Mesothelial cell of epicardium (in vitro differentiated cells): Measurements from ENCODE around the gene ONECUT1. TPM values are rescaled to one million over a fixed set of nuclear protein-coding genes. Genes with fewer than 3 reads are reported as not detected.

ENCODE experiments used
- DNase-seq, 2 experiments: peaks; one replicate each; pipeline ENCODE4 v3.0.0; 2021; ENCODE audit warnings: low spot score in 2 of 2; ENCODE audit not compliant: unreplicated experiment in 2 of 2
- H3K27ac Mint-ChIP-seq: 2 replicates; pipeline ENCODE4 v1.8.0; 2021; ENCODE audit warnings: mixed read lengths
- H3K27me3 Mint-ChIP-seq: 2 replicates; pipeline ENCODE4 v1.8.0; 2021; ENCODE audit warnings: low read depth, mixed read lengths
- H3K36me3 Mint-ChIP-seq: 2 replicates; pipeline ENCODE4 v1.8.0; 2021; ENCODE audit warnings: mixed read lengths
- H3K4me1 Mint-ChIP-seq: 2 replicates; pipeline ENCODE4 v1.8.0; 2021; ENCODE audit warnings: mixed read lengths
- H3K4me3 Mint-ChIP-seq: 2 replicates; pipeline ENCODE4 v1.8.0; 2021; ENCODE audit warnings: mild to moderate bottlenecking, moderate library complexity, mixed read lengths
- H3K9me3 Mint-ChIP-seq: 2 replicates; pipeline ENCODE4 v1.8.0; 2021; ENCODE audit warnings: mixed read lengths
- CTCF ChIP-seq: fragments of 200-600 bp; sonication (generic); IDR thresholded peaks from one replicate; pipeline ENCODE4 v1.5.0; 2021; ENCODE audit warnings: antibody characterized with exemption; ENCODE audit not compliant: unreplicated experiment
- total RNA-seq: library from RNA; stranded (reverse); gene quantifications from 3 replicates; pipeline ENCODE4 v1.2.1, GENCODE V29; 2021

The ONECUT1 gene
- total RNA-seq, 1 donor from 2014 or later: 0.18 TPM

- no peak for DNase-seq
- peaks cover 74% of the 10 kb centered on the region for H3K27me3 Mint-ChIP-seq
- H3K4me1 Mint-ChIP-seq: no peaks in the 10 kb centered on the region
- TF ChIP-seq CTCF: no peak
- H3K4me3 Mint-ChIP-seq: no peak overlapping the region
- no peaks in the 10 kb centered on the region for H3K36me3 Mint-ChIP-seq
- no peaks in the 10 kb centered on the region for H3K9me3 Mint-ChIP-seq
- H3K27ac Mint-ChIP-seq: no peak overlapping the region
Observed at GRCh38 chr15:52762621-52763020, 27.5 kb downstream of the ONECUT1 start.

GRCh38 chr15:52760562-52760961 lies 29.6 kb downstream of the ONECUT1 start:
- no peak for TF ChIP-seq CTCF
- Mint-ChIP-seq H3K27me3 (peaks cover 68% of the 10 kb centered on the region), H3K9me3 (no peaks in the 10 kb centered on the region), H3K4me1 (no peaks in the 10 kb centered on the region), H3K4me3 (no peak overlapping the region), H3K27ac (no peak overlapping the region), H3K36me3 (no peaks in the 10 kb centered on the region)
- no peak for DNase-seq

- Mint-ChIP-seq H3K4me1 (no peaks in the 10 kb centered on the region), H3K27ac (no peak overlapping the region), H3K4me3 (no peak overlapping the region), H3K9me3 (no peaks in the 10 kb centered on the region), H3K36me3 (no peaks in the 10 kb centered on the region), H3K27me3 (peaks cover 68% of the 10 kb centered on the region)
- TF ChIP-seq CTCF: no peak
- DNase-seq: no peak
Observed at GRCh38 chr15:52759969-52760368, 30.2 kb downstream of the ONECUT1 start.

GRCh38 chr15:52757496-52757895 lies 32.6 kb downstream of the ONECUT1 start:
- Mint-ChIP-seq H3K27ac (no peak overlapping the region), H3K36me3 (no peaks in the 10 kb centered on the region), H3K9me3 (no peaks in the 10 kb centered on the region), H3K27me3 (peaks cover 61% of the 10 kb centered on the region), H3K4me3 (no peak overlapping the region), H3K4me1 (no peaks in the 10 kb centered on the region)
- no peak for TF ChIP-seq CTCF
- DNase-seq: no peak

- H3K9me3 Mint-ChIP-seq: peaks cover 5% of the 10 kb centered on the region
- DNase-seq: no peak
- no peak overlapping the region for H3K4me3 Mint-ChIP-seq
- no peaks in the 10 kb centered on the region for H3K36me3 Mint-ChIP-seq
- no peak for TF ChIP-seq CTCF
- H3K27ac Mint-ChIP-seq: no peak overlapping the region
- H3K27me3 Mint-ChIP-seq: peaks cover 33% of the 10 kb centered on the region
- H3K4me1 Mint-ChIP-seq: no peaks in the 10 kb centered on the region
Observed at GRCh38 chr15:52751522-52751921, 38.6 kb downstream of the ONECUT1 start.

GRCh38 chr15:52749258-52749657 lies 40.9 kb downstream of the ONECUT1 start:
- TF ChIP-seq CTCF: no peak
- Mint-ChIP-seq H3K27ac (no peak overlapping the region), H3K9me3 (peaks cover 5% of the 10 kb centered on the region), H3K36me3 (no peaks in the 10 kb centered on the region), H3K4me3 (no peak overlapping the region), H3K4me1 (no peaks in the 10 kb centered on the region), H3K27me3 (peaks cover 30% of the 10 kb centered on the region)
- no peak for DNase-seq
